SKM-1 treated with dmso at 0.1 percent for 144 hours (cell line): Measurements from ENCODE around the gene BBS9.
"Not testable (repeated sequence)": the region's sequence is repeated elsewhere in the genome, so short reads cannot be mapped to it uniquely, and the experiment has no call there.

Source experiments
- DNase-seq: peaks from one replicate; lab custom pipeline; 2025; ENCODE audit not compliant: unreplicated experiment; lab: John Stamatoyannopoulos, UW

Gene BBS9

GRCh38 chr7:33271839-33272371 is 142.5 kb downstream of the BBS9 start:
- DNase-seq: not testable (repeated sequence)

- no peak for DNase-seq
These were observed 144.0 kb downstream of the BBS9 start for GRCh38 chr7:33273356-33273755.

- DNase-seq: no peak
These were observed 147.0 kb downstream of the BBS9 start for GRCh38 chr7:33276325-33276724.

- DNase-seq: no peak
These were observed 147.4 kb downstream of the BBS9 start for GRCh38 chr7:33276729-33277128.

GRCh38 chr7:33278095-33278494 is 148.7 kb downstream of the BBS9 start:
- DNase-seq: no peak

GRCh38 chr7:33286501-33286900 is 157.1 kb downstream of the BBS9 start:
- DNase-seq: no peak

GRCh38 chr7:33287738-33288137 is 158.4 kb downstream of the BBS9 start:
- no peak for DNase-seq

- DNase-seq: no peak
These were observed 169.5 kb downstream of the BBS9 start for GRCh38 chr7:33298848-33299247.

GRCh38 chr7:33299425-33299824 is 170.1 kb downstream of the BBS9 start:
- no peak for DNase-seq

GRCh38 chr7:33300131-33300530 is 170.8 kb downstream of the BBS9 start:
- no peak for DNase-seq

GRCh38 chr7:33300742-33301141 is 171.4 kb downstream of the BBS9 start:
- DNase-seq: no peak

- DNase-seq: not testable (repeated sequence)
These were observed 174.7 kb downstream of the BBS9 start for GRCh38 chr7:33303978-33304557.

GRCh38 chr7:33307205-33307604 is 177.8 kb downstream of the BBS9 start:
- no peak for DNase-seq

- DNase-seq: no peak
These were observed 181.2 kb downstream of the BBS9 start for GRCh38 chr7:33310546-33310945.

- DNase-seq: no peak
These were observed 196.6 kb downstream of the BBS9 start for GRCh38 chr7:33325754-33326484.

- no peak for DNase-seq
These were observed 197.1 kb downstream of the BBS9 start for GRCh38 chr7:33326485-33326848.

GRCh38 chr7:33327427-33327826 is 198.1 kb downstream of the BBS9 start:
- DNase-seq: no peak

- DNase-seq: no peak
These were observed 205.0 kb downstream of the BBS9 start for GRCh38 chr7:33334349-33334748.

- DNase-seq: no peak
These were observed 207.5 kb downstream of the BBS9 start for GRCh38 chr7:33336820-33337219.

GRCh38 chr7:33339074-33339790 is 209.9 kb downstream of the BBS9 start:
- no peak for DNase-seq

GRCh38 chr7:33346055-33346454 is 216.7 kb downstream of the BBS9 start:
- DNase-seq: no peak

GRCh38 chr7:33350577-33350976 is 221.2 kb downstream of the BBS9 start:
- no peak for DNase-seq
